ENCODE results near the gene HEG1. TPM values are rescaled to one million over a fixed set of nuclear protein-coding genes. Genes with fewer than 3 reads are reported as not detected.

The HEG1 gene
- total and polyA plus RNA-seq, 8 donors, result 2.3 to 56.9 (median 21.5) TPM

DNA sequence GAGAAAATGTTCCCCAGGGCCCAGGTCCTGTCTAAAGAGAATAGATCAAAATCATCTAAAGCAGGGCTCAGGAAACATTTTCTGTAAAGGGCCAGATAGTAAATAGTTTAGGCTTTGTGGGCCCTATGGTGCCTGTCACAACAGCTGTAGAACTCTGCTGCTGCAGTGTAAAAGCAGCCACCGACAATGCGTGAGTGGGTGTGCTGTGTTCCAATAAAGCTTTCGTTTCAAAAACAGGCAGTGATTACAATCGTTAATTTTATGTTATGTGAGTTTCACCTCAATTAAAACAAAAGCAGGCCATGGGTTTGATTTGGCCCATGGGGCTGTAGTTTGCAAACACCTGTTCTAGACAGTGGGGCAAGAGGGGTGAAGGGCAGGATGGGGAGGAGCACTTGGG lies 12.5 kb upstream of the HEG1 start:
- Histone ChIP-seq H3K4me1 (peaks cover 0 to 8% (median 4%) of the 10 kb centered on the region in 4 donors), H3K4me3 (no peak overlapping the region), H3K36me3 (no peaks in the 10 kb centered on the region), H3K27me3 (no peaks in the 10 kb centered on the region), H3K9me3 (no peaks in the 10 kb centered on the region), H3K27ac (no peak overlapping the region)
- DNase-seq, result no peak
- TF ChIP-seq POLR2AphosphoS5 (IDR thresholded peaks at IDR 0.05), result no peak
- 82 to 92% (median 87%) methylated on average over 4 of the region's 4 CpGs for WGBS, 5 donors
- intact Hi-C loops (cut with DNase I; ENCODE audit: low total_unique reads), result loop anchor here (10.0 kb wide), 1 partner anchor 67 kb away; no protein-coding TSS in a partner anchor

DNA sequence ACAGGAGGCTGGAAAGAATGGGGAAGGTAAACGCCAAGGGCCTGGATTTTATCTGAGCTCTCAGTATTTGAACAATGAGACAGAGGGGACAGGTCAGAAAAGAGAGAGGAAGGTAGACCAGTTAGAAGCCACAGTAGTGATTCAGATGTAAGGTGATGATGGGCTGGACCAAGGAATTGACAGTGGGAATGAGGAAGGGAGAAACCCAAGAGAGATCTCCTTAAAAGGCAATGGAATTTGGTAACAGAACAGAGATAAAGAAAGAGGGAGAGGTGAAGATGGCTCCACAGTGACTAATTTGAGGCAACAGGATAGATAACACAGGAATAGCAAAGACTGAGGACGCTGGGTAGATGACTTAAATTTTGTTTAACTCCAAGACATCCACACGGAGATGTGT lies 11.4 kb upstream of the HEG1 start:
- Histone ChIP-seq H3K4me3 (no peak overlapping the region), H3K4me1 (peaks cover 8 to 16% (median 14%) of the 10 kb centered on the region in 4 donors), H3K27ac (no peak overlapping the region), H3K9me3 (no peaks in the 10 kb centered on the region), H3K27me3 (no peaks in the 10 kb centered on the region), H3K36me3 (no peaks in the 10 kb centered on the region)
- 58 to 67% (median 60%) methylated on average over 3 of the region's 3 CpGs for WGBS, 5 donors
- intact Hi-C loops (cut with DNase I; ENCODE audit: low total_unique reads), result loop anchor here (10.0 kb wide), 1 partner anchor 68 kb away; no protein-coding TSS in a partner anchor
- TF ChIP-seq POLR2AphosphoS5 (IDR thresholded peaks at IDR 0.05) (no peak), POLR2A (IDR thresholded peaks at IDR 0.05) (no peak), EP300 (IDR thresholded peaks at IDR 0.05) (no peak)
- TF ChIP-seq, protein P1, sequence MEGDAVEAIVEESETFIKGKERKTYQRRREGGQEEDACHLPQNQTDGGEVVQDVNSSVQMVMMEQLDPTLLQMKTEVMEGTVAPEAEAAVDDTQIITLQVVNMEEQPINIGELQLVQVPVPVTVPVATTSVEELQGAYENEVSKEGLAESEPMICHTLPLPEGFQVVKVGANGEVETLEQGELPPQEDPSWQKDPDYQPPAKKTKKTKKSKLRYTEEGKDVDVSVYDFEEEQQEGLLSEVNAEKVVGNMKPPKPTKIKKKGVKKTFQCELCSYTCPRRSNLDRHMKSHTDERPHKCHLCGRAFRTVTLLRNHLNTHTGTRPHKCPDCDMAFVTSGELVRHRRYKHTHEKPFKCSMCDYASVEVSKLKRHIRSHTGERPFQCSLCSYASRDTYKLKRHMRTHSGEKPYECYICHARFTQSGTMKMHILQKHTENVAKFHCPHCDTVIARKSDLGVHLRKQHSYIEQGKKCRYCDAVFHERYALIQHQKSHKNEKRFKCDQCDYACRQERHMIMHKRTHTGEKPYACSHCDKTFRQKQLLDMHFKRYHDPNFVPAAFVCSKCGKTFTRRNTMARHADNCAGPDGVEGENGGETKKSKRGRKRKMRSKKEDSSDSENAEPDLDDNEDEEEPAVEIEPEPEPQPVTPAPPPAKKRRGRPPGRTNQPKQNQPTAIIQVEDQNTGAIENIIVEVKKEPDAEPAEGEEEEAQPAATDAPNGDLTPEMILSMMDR (IDR thresholded peaks at IDR 0.05), result no peak
- DNase-seq, result no peak

DNA sequence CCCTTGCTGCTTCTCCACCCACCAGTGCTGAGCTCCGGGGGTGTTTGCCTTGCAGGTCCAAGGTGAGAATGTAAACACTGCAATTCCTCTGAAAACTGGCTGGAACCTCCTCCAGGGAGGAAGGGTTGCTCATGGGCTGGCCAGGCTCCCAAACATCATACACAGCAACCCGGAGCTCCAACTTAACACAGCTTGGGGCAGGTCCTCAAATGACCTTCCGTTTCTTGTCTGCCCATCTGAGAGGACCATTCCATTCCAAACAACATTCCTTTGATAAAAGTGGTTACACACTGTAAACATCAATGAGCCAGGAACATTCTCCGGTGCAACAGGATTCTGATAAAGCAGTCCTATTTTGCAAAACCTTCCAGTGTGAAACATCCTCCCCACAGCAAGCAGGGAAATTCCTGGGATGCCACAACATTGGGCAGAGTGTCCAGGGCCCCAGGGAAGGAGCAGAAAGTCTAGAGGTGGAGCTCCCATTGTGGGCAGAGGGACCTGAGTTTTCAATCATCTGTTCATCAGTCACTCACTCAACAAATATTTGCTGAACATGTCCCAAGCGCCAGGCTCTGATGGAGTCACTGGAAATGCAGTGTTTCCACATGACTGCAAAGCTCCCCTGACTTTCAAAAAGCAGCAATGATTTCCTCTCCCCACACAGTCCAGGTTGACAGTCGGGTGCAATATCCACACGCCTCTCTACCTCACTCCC lies 7.3 kb upstream of the HEG1 start:
- no peaks in the 10 kb centered on the region for H3K36me3 ChIP-seq
- H3K4me1 ChIP-seq, result peaks cover 18 to 33% (median 24%) of the 10 kb centered on the region in 4 donors
- peak in 1 of 2 donors; percentile 40 for DNase-seq
- H3K9me3 ChIP-seq, result no peaks in the 10 kb centered on the region
- 17 to 29% (median 27%) methylated on average over 6 to 7 of the region's 7 CpGs for WGBS, 5 donors
- TF ChIP-seq, protein P1 (IDR thresholded peaks at IDR 0.05), result no peak
- no peak for TF ChIP-seq POLR2A (IDR thresholded peaks at IDR 0.05)
- TF ChIP-seq EP300 (IDR thresholded peaks at IDR 0.05), result no peak
- TF ChIP-seq POLR2AphosphoS5 (IDR thresholded peaks at IDR 0.05), result peak in 2 of 3 donors; percentile 17 to 56
- peak overlapping the region in 4 of 5 donors; percentile 1 to 76 (median 42) for H3K27ac ChIP-seq
- H3K27me3 ChIP-seq, result no peaks in the 10 kb centered on the region
- no peak overlapping the region for H3K4me3 ChIP-seq
- intact Hi-C loops (cut with DNase I; ENCODE audit: low total_unique reads), result loop anchor here (10.0 kb wide), 1 partner anchor 72 kb away; no protein-coding TSS in a partner anchor

DNA sequence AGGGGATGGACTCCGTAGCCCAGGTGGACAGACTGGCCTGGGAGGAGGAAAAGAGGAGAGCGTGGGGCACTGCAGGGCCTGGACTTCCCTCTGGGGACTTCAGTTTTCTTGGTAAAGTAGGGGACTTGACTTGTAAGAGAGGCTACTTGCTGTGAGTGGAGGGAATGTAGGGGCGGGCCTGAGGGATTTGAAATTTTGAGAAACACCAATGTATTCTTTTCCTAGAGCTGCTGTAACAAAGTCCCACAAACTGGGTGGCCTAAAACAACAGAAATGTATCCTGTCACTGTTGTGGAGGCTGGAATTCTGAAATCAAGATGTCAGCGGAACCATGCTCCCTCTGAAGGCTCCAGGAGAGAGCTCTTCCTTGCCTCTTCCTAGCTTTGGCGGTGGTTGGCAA lies 5.8 kb upstream of the HEG1 start:
- H3K4me1 ChIP-seq, result peaks cover 18 to 47% (median 31%) of the 10 kb centered on the region in 4 donors
- intact Hi-C loops (cut with DNase I; ENCODE audit: low total_unique reads), result loop anchor here (10.0 kb wide), 1 partner anchor 73 kb away; no protein-coding TSS in a partner anchor
- TF ChIP-seq POLR2AphosphoS5 (IDR thresholded peaks at IDR 0.05), result no peak
- TF ChIP-seq, protein P1 (IDR thresholded peaks at IDR 0.05), result no peak
- TF ChIP-seq EP300 (IDR thresholded peaks at IDR 0.05), result no peak
- TF ChIP-seq POLR2A (IDR thresholded peaks at IDR 0.05), result no peak
- no peaks in the 10 kb centered on the region for H3K36me3 ChIP-seq
- peak overlapping the region in 4 of 5 donors; percentile 59 to 76 (median 66) for H3K27ac ChIP-seq
- no peak overlapping the region for H3K4me3 ChIP-seq
- H3K27me3 ChIP-seq, result no peaks in the 10 kb centered on the region
- H3K9me3 ChIP-seq, result no peaks in the 10 kb centered on the region
- DNase-seq, result no peak
- 90 to 98% (median 95%) methylated on average over 5 of the region's 5 CpGs for WGBS, 5 donors

Data from stomach (tissue), 9 donors.